Suprapubic skin (tissue), 4 donors: ENCODE data around the gene UTP14C. TPM values are rescaled to one million over a fixed set of nuclear protein-coding genes. Genes with fewer than 3 reads are reported as not detected.

Source experiments
- total RNA-seq, 4 donors: library from RNA; depleted of rRNA; stranded (reverse); fragments of >200 nt; gene quantifications; one replicate each; pipeline ENCODE4 v1.1.0, GENCODE V29; 2016

Gene UTP14C
- total RNA-seq, 4 donors from 2014 or later: 8.7 to 13.6 (median 10.3) TPM

Other genes starting within 250 kb of the UTP14C start
- 10 to 100 TPM in 2 of 4 donors, 1 to 10 TPM in 2; 3.5 to 25.8 (median 10.8) TPM for gene DHRS12, start 220.5 kb upstream of the UTP14C start, total RNA-seq
- under 1 TPM in 3 of 4 donors, not detected in 1; 0.13 to 0.24 (median 0.17) TPM for gene TMEM272, start 179.5 kb upstream of the UTP14C start, total RNA-seq
- not detected for gene CCDC70, start 162.7 kb upstream of the UTP14C start, total RNA-seq
- 1 to 10 TPM; 2.0 to 8.3 (median 5.1) TPM for gene ATP7B, start 13.2 kb upstream of the UTP14C start, total RNA-seq
- 10 to 100 TPM in 3 of 4 donors, 1 to 10 TPM in 1; 7.4 to 23.7 (median 13.2) TPM for gene ALG11, start 12.3 kb upstream of the UTP14C start, total RNA-seq
- under 1 TPM in 3 of 4 donors, not detected in 1; 0.38 to 0.51 (median 0.42) TPM for gene NEK5, start 104.4 kb downstream of the UTP14C start, total RNA-seq
- gene NEK3, start 134.9 kb downstream of the UTP14C start, total RNA-seq: 10 to 100 TPM in 2 of 4 donors, 1 to 10 TPM in 2; 6.9 to 20.4 (median 9.9) TPM